ENCODE data around the gene OR10A4. TPM values are rescaled to one million over a fixed set of nuclear protein-coding genes. Genes with fewer than 3 reads are reported as not detected.

The OR10A4 gene
- total RNA-seq = not detected in 2 replicates

GRCh38 chr11:6876325-6876724 lies at the start of gene OR10A4:
Gene OR10A4, plus strand, starts transcription at chr11:6876625. Its CDS starts 23 bp downstream, at chr11:6876648.

DNA sequence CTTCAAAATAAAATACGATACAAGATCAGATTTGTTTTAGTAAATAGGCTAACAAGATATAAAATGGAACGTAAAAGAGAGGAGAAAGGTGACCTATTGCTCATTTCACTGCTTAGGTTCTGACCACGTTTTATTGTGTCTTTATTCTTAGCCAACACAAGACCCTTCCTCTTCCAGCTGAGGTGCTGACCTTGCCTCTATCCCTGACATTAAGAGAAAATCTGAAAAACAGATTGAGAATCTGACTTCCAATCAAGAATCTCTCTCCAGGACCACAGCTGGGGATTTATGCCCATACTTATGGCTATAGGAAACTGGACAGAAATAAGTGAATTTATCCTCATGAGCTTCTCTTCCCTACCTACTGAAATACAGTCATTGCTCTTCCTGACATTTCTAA lies 31.0 kb upstream of the OR10A4 start, which contains the start of gene OR10A5:
Gene OR10A5 (plus strand): TSS at position 301 of the 400 bp plus-strand sequence. CDS start 0 bp downstream, at position 301.

GRCh38 chr11:6862961-6863360 lies 13.5 kb upstream of the OR10A4 start, which contains the start of gene OR10A2:
Gene OR10A2, plus strand, starts transcription at chr11:6863057. Its CDS starts 6,698 bp downstream, at chr11:6869755.

GRCh38 chr11:6892400-6892799 lies 16.0 kb downstream of the OR10A4 start, which contains the start of gene OR2D2:
Gene OR2D2, minus strand, starts transcription at chr11:6892500. Its CDS starts 0 bp downstream, at chr11:6892500.

DNA sequence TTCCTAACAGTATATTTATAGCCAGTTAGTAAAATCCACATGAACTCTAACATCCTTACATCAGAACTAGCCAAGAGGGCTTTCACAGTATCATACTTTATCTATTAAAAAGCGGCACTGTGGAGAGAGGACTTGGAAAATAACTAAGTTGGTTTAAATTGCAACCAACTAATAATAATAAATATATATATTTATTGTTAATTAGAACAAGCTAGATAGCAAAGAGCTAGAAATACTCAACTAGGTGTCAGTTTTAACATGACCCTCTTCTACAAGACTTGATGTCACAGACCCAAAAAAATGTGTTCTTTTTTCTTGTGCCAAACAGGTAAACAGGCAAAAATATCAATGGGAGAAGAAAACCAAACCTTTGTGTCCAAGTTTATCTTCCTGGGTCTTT lies 44.3 kb downstream of the OR10A4 start, which contains the start of gene OR2D3:
Gene OR2D3 (plus strand): TSS at position 301 of the 400 bp plus-strand sequence. CDS start 0 bp downstream, at position 301.

GRCh38 chr11:6926208-6927029 lies 50.0 kb downstream of the OR10A4 start, which contains the start of gene ZNF215:
Gene ZNF215, plus strand, starts transcription at chr11:6926426. Its CDS starts 5,847 bp downstream, at chr11:6932273.

Other genes with a start within 250 kb of the OR10A4 start
- 6.6 and 52.4 TPM in 2 replicates for gene DCHS1, start 220.8 kb upstream of the OR10A4 start, total RNA-seq
- 49.8 and 61.2 TPM in 2 replicates for gene MRPL17, start 193.3 kb upstream of the OR10A4 start, total RNA-seq
- gene OR2AG2, start 104.6 kb upstream of the OR10A4 start, total RNA-seq = 0.10 and 0.13 TPM in 2 replicates
- gene OR2AG1, start 93.6 kb upstream of the OR10A4 start, total RNA-seq = not detected in 2 replicates
- 0.13 and 0.26 TPM in 2 replicates for gene OR6A2, start 76.9 kb upstream of the OR10A4 start, total RNA-seq
- gene OR10A5, start 30.9 kb upstream of the OR10A4 start, total RNA-seq = not detected in 2 replicates
- gene OR10A2, start 13.6 kb upstream of the OR10A4 start, total RNA-seq = not detected in 2 replicates
- gene OR2D2, start 15.9 kb downstream of the OR10A4 start, total RNA-seq = 0.13 and 0.36 TPM in 2 replicates
- not detected in 2 replicates for gene OR2D3, start 44.4 kb downstream of the OR10A4 start, total RNA-seq
- 2.6 and 3.8 TPM in 2 replicates for gene ZNF215, start 49.8 kb downstream of the OR10A4 start, total RNA-seq
- gene ZNF214, start 143.7 kb downstream of the OR10A4 start, total RNA-seq = 2.6 and 2.7 TPM in 2 replicates
- gene NLRP14, start 143.9 kb downstream of the OR10A4 start, total RNA-seq = 0.07 and 0.10 TPM in 2 replicates
- gene RBMXL2, start 212.4 kb downstream of the OR10A4 start, total RNA-seq = not detected in 2 replicates

All from smooth muscle cell of the pulmonary artery (primary cell).